ENCODE results near the gene PCNX1.
"Not testable (repeated sequence)": the region's sequence is repeated elsewhere in the genome, so short reads cannot be mapped to it uniquely, and the experiment has no call there.

PCNX1 gene

DNA sequence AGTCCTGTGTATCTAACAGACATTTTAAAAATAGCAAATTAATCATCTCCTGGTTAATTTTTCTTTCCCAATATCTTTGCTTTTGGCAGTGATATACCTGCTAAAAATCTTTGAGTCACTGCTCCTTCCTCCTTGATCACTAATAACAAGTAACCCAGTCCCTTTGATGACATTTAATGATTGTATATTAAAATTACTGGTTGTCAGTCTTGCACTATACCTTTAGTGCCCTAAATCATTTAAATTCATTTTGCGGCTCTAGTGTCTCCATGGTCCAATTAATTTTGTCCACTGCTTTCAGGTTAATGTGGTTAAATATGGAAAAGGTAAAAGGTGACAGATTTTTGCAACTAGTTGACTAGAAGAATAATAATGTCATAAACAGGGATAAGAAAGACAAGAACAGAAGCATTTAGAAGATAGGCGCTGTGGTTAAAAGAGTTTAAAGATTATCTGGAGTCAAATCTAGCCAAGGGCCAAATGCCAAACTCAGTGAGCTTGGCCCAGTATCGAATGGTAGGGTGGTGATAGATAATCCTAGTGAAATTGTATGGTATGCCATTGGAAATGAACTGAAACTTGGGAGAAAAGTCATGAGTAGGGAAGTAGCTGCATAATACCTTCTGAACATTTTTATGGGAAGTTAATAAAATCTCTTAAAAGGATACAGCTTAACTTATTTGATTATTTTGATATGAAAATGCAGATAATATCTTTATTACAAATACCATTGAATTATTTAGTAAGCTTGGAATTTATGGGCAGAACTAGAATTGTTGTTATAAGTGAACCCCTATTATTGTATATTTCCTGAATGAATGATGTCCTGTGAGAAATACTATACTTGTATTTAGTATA lies 115.0 kb downstream of the PCNX1 start:
- DNase-seq: no peak

GRCh38 chr14:71022939-71023338 lies 115.7 kb downstream of the PCNX1 start:
- peak; percentile 56 for DNase-seq

- no peak for DNase-seq
Measured at GRCh38 chr14:71029236-71029781, 122.0 kb downstream of the PCNX1 start.

DNA sequence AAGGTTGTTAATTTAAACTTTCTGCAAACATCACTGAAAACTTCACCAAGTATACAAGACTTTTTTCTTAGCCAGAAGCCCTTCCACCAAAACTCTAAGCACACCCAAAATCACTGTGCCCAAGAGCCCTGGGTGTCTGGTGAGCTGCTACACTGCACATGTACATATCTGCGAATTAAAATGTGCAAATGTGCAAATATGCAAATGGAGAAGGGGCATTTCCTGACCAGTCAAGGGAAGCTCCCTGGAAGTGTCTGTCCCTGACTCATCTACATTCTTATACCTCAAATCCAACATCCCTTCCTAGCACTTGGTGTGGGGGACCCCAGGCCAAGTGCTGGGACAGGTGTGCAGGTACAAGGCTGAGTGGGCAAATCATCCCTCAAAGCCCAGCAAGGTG lies 123.7 kb downstream of the PCNX1 start:
- no peak for DNase-seq

GRCh38 chr14:71036433-71036832 lies 129.2 kb downstream of the PCNX1 start:
- DNase-seq: no peak

- DNase-seq: no peak
Measured at GRCh38 chr14:71048393-71048792, 141.1 kb downstream of the PCNX1 start.

- DNase-seq: no peak
Measured at GRCh38 chr14:71049435-71050133, 142.3 kb downstream of the PCNX1 start.

GRCh38 chr14:71050227-71050823 lies 143.1 kb downstream of the PCNX1 start:
- DNase-seq: peak; percentile 6

DNA sequence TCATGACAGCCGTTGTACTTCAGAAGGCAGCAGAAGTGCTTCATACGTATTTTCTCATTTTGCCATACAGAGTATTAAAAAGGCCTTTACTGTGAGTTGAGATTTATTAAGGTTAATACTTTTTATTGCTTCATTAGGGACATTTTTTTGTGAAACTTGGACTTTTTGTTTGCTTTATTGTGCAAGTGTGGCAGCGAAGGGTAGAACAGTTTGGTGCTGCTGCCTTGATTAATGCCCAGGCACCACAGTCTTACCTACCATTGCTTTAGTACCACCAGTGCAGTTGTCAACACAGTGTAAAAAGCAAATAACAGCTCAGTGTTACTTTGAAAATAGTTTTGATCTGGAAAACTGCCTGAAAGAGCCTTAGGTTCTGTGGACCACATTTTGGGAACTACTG lies 147.4 kb downstream of the PCNX1 start:
- no peak for DNase-seq

- DNase-seq: no peak
Measured at GRCh38 chr14:71056168-71056567, 148.9 kb downstream of the PCNX1 start.

DNA sequence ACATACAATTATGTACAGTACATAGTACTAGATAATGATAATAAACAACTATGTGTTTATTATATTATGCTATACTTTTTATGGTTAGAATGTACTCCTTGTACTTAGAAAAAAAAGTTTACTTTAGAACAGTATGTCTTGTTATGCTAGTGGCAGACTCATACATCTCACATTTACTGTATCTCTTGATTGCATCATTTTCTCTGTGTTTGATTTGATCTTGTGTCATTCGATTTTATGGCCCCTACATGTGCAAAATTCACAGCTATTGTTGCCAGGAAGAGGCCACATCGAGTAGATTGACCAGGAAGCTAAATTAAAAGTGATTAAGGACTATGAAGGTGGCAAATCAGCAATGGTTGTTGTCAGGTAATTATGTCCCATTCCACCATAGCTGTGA lies 153.0 kb downstream of the PCNX1 start:
- DNase-seq: no peak

- DNase-seq: no peak
Measured at GRCh38 chr14:71060825-71061455, 153.7 kb downstream of the PCNX1 start.

DNA sequence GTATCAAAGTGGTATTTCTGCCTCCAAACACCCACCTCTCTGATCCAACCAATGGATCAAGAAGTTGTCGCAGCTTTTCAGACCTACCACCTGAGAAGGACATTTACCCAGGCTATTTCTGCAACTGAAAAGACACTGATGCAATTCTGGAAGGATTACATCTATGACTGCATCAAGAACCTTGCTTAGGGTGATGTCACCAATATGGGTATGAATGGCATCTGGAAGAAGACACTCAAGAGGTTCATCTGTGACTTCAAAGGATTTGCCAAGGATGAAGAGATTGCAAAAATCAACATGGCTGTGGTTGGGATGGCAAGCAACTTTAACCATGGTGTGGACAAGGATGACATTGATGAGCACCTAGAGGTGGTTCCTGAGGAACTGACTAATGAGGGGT lies 154.2 kb downstream of the PCNX1 start:
- peak; percentile 3 for DNase-seq

GRCh38 chr14:71062581-71063303 lies 155.5 kb downstream of the PCNX1 start:
- DNase-seq: no peak

DNA sequence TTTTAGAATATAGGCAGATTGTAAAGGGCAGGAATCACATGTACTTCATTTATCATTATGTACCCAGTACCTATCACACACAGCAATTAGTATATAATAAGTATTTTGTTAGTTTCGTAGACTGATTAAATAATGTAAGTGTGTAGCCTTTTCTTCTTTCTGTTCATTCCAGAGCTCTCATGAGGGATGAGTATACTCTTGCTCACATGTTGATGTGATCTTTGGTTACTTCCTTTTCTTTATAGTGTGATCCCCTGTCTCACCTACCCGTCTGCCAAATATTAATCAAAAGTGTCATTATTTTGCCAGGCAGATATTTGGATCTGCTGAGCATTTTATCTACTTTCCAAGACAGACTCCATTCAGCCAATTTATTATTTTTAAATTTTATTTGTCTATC lies 156.1 kb downstream of the PCNX1 start:
- no peak for DNase-seq

- not testable (repeated sequence) for DNase-seq
Measured at GRCh38 chr14:71064747-71065146, 157.5 kb downstream of the PCNX1 start.

DNA sequence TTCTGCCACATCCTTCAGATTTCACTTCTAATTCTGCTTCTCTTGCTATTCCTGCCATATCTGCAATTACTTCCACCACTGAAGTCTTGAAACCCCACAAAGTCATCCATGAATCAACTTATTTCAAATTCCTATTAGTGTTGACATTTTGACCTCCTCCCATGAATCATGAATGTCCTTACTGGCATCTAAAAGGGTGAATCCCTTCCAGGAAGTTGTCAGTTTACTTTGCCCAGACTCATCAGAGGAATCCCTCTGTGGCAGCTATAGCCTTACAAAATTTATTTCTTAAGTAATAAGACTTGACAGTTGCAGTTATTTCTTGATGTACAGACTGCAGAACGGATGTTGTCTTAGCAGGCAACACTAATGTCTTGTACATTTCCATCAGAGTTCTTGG lies 162.9 kb downstream of the PCNX1 start:
- no peak for DNase-seq

GRCh38 chr14:71071042-71071441 lies 163.8 kb downstream of the PCNX1 start:
- DNase-seq: no peak

- DNase-seq: no peak
Measured at GRCh38 chr14:71076462-71077092, 169.3 kb downstream of the PCNX1 start.

DNA sequence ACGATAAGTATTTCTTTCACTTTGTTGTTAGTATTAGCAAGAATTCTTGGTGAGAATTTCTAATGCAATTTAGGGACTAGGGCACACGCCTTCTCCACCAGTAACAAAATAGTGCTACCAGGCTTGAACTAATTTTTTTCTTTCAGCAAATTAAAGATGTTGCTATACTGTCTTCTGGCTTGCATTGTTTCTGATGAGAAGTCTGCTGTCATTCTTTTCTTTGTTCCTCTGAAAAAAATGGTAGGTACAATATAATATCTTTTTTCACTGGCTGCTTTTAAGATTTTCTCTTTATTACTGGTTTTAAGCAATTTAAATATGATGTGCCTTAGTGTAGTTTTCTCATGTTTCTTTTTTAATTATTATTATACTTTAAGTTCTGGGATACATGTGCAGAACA lies 171.2 kb downstream of the PCNX1 start:
- no peak for DNase-seq

DNA sequence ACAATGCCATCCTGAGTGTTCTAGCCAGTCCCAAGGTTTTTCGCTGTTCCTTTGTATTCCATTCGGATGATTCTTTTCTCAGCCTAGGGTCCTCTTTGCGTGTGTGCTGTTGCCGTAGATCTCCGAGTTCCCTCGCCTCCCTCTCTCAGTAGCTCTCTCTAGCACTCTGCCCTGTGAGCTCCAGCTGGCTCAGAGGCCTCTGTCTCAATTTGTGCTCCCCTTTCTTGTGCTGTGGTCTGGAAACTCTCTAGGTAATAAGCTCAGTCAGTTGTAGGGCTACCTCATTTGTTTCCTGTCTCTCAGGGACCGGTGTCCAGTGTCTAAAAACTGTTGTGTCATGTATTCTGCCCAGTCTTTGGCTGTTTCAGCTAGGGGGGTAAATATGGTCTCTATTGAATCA lies 179.3 kb downstream of the PCNX1 start:
- DNase-seq: no peak

GRCh38 chr14:71089971-71090370 lies 182.7 kb downstream of the PCNX1 start:
- DNase-seq: no peak
